ENCODE results near the gene PRDM15.

DNA sequence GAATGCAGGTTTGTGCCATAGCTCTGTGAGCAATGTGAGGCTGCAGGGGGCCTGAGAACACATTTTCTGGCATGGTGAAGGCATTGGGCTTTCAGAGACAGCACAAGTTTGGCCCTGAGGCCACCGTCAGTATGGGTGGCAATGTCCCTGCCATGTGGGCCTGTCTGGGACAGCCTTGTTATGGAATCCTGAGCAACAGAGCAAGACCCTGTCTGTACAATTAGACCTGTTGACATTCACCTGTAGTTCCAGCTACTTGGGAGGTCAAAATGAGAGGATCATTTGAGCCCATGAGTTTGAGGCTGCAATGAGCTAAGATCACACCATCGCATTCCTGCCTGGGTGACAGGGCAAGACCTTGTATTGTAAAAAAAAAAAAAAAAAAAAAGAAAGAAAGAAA lies 35.6 kb downstream of the PRDM15 start:
- TF ChIP-seq CTCF (IDR thresholded peaks at IDR 0.05): no peak
- TF ChIP-seq POLR2A (IDR thresholded peaks at IDR 0.05): no peak
